Endometrial microvascular endothelial cells (primary cell): Measurements from ENCODE around the gene MMP1. TPM values are rescaled to one million over a fixed set of nuclear protein-coding genes. Genes with fewer than 3 reads are reported as not detected.

ENCODE experiments used
- in situ Hi-C: cut with HindIII; loops from 2 replicates; pipeline ENCODE4 v1.10.0; 2017; ENCODE audit warnings: low sequenced_read_pairs, low pct_unique_long_range_greater_than_20kb; ENCODE audit errors: inconsistent ontology term
- total RNA-seq: library from RNA; depleted of rRNA; stranded (reverse); fragments of >200 nt; gene quantifications from one replicate; pipeline ENCODE4 v1.2.3, GENCODE V29; 2015; ENCODE audit errors: inconsistent ontology term

The MMP1 gene
- 2,361 TPM for total RNA-seq

GRCh38 chr11:102798012-102798746, at the start of gene MMP1:
MMP1 (minus strand) TSS chr11:102798160; CDS start chr11:102798092, 68 bp downstream.
- in situ Hi-C loops: no loop called here

GRCh38 chr11:102846292-102846691, 48.3 kb upstream of the MMP1 start:
- in situ Hi-C loops: no loop called here

- in situ Hi-C loops: no loop called here
Measured at GRCh38 chr11:102843489-102843888, 45.5 kb upstream of the MMP1 start, which contains the start of gene MMP3. MMP3 (minus strand) TSS chr11:102843609; CDS start chr11:102843546, 63 bp downstream.

GRCh38 chr11:102842930-102843329, 45.0 kb upstream of the MMP1 start:
- in situ Hi-C loops: no loop called here

GRCh38 chr11:102840018-102840417, 42.1 kb upstream of the MMP1 start:
- in situ Hi-C loops: no loop called here

GRCh38 chr11:102837646-102838045, 39.7 kb upstream of the MMP1 start:
- in situ Hi-C loops: no loop called here

GRCh38 chr11:102837156-102837555, 39.2 kb upstream of the MMP1 start:
- in situ Hi-C loops: no loop called here

GRCh38 chr11:102836290-102836875, 38.4 kb upstream of the MMP1 start:
- in situ Hi-C loops: no loop called here

- in situ Hi-C loops: no loop called here
Measured at GRCh38 chr11:102833731-102834130, 35.8 kb upstream of the MMP1 start.

DNA sequence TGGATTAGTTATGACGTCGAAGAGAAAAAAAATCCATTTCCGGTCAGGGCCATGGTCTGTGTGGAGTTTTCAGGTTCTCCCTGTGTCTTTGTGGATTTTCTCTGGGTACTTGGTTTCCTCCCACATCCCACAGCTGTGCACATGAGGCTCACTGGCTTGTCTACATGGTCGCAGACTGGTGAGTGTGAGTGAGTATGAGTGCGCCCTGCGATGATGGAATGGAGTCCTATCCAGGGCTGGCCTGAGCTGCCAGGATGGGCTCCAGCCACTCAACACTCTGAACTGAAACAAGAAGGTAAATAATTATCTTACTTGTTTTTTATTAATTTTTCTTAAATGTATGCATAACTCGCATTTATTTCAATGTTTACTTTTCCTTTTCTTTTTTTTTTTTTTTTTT, 34.7 kb upstream of the MMP1 start:
- in situ Hi-C loops: no loop called here

DNA sequence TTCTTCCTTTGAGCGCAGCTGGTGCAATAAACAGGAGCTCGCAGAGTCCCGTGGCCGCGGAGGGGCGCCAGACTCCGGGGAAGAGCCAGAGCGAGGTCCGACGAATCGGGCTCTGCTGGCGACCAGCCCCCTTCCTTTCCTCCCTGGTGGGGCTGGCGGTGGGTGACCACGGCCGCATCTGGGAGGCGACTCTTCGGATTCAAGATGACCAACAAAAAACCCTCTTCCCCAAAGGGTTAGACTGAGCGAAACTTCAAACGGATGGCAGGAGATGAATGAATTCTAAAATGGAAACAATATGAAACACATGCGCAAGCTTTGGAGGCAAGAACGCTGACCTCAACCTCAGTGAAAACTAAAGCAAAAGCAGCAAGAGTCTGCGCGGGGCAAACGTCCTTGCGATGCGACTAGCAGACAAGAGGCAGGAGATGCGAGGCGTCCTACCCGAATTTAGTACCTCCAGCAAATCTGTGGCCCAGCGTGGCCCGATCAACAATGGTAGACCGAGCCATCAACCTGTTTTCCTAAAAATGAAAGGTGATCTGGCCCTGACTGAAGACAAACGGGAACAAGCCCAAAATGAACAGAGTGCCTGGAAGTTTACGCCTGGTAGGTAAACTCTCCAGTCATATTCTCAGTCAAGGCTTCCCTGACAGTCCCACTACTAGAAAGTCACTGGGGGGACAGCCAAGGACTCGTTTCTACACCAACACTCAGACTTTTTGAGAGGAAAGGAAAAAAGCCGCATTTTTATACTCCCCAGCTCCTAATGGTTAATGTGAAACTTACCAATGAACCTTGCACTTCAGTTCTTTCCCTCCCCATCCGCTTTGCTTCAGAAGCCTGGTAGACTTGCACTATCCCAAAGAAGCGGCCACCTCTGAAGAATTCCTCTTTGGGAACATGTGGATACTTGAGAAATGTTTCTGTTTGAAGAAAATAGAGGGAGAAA, 33.8 kb upstream of the MMP1 start:
- in situ Hi-C loops: no loop called here

- in situ Hi-C loops: no loop called here
Measured at GRCh38 chr11:102831128-102831488, 33.1 kb upstream of the MMP1 start.

DNA sequence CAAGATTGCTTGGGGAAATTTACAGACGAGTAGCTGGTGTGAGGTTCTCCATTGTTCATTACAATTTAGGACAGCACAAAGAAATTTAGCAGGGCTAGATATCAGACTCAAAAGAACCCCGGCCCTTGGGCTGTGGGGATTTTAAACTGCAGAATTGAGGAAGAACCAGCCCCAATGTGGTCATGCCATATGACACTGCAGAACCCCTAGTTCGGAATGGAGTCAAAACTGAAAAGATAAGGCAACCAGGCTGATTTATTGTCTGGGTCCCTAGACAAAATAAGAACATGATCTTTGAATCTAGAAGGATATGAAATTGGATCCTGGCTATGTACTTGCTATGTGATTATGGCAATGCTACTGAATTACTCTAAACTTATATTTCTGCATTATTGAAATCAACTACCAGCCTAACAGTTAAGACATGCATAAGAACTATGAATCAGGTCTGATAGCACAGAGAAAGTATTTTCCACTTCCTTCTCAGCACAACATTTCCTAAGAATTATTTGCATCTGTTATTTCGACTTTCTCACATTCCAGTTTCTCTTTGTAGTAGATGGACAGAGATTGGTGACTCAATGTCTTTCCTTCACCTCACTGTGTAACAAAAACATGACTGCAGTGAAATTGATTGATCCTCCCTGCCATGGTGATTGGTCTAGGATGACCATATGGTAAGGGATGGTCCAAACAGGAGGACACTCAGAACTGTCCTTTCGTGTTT, 32.2 kb upstream of the MMP1 start:
- in situ Hi-C loops: no loop called here

DNA sequence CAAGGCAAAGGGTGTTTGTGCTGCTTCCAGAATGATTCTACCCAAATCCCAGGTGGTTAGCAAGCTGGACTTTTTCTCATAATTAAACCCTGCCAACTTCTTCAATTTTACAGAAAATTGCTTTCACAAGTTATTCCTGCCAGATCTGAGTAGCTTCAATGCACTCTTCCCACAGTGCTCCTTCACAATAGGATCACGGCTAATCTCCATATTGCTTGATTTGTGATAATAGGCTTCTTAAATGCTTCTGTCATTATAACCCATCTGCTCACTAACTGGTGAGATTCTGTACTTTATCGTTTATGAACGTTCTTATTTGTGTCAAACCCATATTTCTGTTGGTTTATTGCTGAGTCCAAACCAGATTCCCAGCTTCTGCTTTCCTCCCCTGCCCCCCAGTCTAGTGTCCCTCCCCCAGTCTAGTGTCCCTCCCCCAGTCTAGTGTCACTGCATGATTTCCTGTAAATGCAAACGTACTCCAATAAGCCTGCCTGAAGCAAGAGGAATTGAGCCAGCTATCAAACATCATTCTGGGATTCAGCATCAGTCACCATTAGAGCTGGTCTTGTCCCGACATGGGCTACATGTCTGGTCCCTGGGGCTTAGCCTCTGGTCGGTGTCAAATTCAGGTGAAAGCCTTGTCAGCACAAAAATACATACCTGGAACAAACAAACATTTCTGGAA, 31.5 kb upstream of the MMP1 start:
- in situ Hi-C loops: no loop called here

DNA sequence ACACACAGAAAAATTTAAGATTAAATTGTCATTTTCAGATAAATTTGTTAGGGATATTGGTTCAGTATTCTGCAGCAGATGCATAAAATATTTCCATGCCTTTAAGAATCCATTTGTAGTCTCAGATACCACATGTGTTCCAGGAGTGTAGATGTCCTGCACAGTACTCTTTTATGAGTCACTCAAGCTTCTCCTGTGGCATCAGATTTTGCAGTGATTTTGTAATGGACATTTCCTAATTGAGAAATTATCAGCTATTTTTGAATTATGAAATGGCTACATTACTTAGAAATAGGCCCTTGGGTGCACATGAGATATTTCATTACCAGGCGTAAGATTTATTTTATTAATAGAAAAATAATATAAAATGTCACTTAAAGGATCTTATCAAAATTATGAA, 26.6 kb upstream of the MMP1 start:
- in situ Hi-C loops: no loop called here

GRCh38 chr11:102819491-102819890, 21.5 kb upstream of the MMP1 start:
- in situ Hi-C loops: no loop called here

DNA sequence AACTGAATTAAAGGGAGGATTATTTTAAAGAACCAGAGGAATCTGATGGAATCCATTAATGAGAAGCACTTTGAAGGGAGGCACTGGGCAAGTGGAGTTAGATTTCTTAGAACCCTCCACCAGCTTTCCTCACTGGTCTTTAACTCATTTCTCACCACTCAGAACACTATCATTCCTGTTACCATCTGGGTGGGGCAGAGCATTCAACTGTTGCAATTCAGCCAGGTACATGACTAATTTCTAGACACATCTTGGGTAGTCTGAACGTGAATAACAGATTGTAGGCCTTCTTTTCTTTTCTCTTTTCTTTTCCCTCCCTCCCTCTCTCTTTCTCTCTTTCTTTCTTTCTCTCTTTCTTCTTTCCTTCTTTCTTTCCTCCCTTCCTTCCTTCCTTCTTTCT, 15.5 kb upstream of the MMP1 start:
- in situ Hi-C loops: no loop called here

GRCh38 chr11:102812188-102812587, 14.2 kb upstream of the MMP1 start:
- in situ Hi-C loops: no loop called here
